T1000 (cell line): ENCODE results near the gene SLC25A41.
"Not testable (repeated sequence)": the region's sequence is repeated elsewhere in the genome, so short reads cannot be mapped to it uniquely, and the experiment has no call there.

Source experiments
- DNase-seq: peaks from one replicate; lab custom pipeline; 2025; ENCODE audit warnings: mixed read lengths; lab: John Stamatoyannopoulos, UW

Gene SLC25A41

DNA sequence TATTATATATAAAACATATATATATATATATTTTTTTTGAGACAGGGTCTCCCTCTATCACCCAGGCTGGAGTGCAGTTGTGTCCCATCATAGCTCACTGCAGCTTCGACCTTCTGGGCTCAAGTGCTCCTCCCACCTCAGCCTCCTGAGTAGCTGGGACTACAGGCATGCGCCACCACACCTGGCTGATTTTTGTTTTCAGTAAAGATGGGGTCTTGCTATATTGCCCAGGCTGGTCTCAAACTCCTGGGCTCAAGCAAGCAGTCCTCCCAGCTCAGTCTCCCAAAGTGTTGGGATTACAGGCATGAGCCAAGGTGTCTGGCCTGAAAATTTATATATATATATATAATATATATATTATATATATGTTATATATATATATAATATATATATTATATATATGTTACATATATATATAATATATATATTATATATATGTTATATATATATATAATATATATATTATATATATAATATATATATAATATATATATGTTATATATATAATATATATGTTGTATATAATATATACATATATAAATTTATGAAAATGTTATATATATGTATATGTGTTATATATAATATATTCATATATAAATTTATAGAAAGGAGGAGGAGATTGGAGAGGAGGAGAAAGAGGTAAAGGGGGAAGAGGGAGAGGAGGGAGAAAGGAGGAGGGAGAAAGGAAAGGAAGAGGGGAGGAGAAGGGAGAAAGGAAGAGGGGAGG is 4.7 kb downstream of the SLC25A41 start:
- DNase-seq, result not testable (repeated sequence)

DNA sequence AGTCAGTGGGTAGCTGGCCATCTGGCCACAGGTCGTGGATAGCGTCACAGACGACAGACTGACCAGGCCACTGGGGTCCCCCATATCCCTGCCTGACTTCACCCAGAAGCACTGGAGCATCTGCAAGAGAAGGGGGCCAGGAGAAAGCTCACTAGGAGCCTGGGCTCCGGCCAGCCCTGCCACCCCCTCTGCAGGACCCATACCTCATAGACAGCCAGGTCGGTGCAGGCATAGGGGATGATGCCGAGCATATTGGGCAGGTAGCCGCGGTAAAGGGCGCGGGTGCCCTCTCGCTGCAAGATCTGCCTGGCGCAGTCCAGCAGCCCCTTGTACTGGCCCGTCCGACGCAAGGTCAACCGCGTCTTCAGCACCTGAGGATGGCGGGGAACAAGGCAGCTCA is 6.4 kb downstream of the SLC25A41 start:
- no peak for DNase-seq

DNA sequence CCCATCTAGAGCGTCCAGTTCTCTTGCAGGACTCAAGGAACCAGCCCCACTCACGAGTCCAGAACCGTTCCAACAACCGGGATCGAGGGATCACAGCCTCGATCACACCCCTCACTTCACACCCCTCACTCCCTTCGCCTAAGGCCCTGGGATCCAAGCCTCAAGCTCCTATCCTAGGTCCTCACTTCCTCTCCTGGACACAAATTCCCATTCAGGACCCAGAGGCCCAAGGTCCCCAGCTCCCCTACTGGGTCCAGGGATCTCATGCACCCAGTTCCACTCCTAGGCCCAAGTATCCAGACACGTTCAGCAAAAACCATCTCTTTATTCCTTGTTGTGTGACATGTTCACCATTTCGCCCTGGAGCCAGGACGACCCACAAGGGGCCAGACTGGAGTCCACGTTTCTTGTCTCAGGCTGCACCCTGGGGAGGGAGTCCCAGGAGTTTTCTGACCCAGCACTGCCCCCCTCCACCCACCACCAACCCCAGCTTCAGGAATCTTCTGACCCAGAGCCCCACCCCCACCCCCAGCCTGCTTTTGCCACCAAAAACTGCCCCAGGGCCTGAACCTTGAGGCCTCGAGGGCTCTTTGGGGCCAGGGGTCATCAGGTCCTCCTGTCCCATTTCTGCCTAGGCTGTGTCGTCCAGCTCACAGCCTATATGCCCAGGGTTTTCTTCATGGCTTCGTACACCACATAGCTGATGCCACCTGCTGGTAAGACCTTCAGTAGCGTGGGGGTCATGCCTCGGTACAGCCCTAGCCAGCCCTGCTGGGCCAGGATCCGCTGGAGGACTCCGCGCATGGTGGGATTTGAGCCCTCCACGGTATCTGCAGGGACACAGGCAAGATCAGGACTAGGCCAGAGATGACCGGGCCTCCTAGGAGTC is 7.6 kb downstream of the SLC25A41 start:
- no peak for DNase-seq

DNA sequence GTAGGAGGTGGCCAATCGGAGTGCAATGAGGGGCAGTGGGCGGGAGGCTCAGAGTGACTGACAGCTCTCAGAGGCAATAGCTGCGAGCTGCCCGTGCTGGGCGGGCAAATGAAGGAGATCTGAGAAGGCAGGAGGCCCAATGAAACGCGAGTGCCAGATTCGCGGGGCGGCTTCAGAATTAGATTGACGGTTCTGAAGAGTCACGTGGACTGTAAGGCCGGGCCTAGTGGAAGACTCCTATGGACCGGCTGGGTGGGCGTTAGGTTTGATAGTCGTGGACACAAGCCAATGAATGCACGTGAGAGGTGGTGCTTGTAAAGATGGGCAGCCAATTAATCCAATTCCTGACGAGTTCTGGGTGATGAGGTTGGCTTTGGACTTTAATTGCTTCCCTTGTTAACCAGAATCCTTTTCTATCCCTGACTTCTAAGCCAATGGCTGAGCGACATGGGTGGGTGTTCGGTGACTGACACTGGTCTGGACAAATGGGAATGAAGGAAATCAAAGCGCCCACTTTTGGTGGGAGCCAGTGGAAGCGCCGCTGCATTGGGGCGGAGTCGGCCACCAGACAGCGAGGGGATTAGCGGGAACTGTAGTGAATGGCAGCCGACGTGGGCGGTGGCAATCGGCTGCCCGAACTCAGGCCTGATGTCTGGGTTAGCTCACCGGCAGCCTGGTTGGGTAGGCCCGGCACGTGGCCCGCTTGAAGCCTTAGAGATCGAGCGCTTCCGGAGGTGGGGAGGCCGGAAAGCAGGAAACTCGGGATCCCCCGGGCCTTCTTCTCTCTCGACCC is 8.4 kb downstream of the SLC25A41 start:
- peak; percentile 98 for DNase-seq

DNA sequence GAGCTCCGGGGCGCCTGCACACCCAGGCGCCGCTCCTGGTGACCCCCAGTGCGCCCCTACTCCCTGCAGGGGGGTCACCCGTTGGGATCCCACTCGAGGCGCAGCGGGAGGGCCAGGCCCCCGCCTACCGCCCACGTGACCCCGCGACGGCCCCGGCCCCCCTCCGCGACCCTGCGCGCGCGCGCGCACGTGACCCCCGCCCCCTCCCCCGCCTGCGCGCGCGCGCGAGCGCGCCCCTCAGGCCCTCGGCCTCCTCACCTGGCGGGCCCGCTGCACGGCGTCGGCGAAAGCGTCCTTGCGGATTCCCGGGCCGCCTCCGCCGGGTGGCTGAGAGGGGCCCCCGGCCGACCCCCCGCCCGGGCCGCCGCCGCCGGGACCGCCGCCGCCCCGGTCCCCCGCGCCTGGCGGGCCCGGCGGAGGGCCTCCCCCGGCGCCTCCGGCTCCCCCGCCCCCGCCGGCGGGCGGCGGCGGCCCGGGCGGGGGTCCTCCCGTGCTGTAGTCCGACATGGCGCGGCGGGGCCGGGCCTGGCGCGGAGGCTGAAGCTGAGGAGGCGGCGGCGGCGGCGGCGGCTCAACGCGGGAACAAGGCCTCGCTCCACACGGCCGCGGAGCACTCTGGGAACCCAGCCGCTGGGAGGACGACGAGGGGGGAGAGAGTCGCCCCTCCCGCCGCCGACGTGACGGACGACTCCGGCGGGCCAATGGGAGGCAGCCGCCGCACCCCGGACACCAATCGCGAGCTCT is 9.2 kb downstream of the SLC25A41 start, which contains the start of gene KHSRP:
TSS of gene KHSRP (minus strand) at position 617 of the 744 bp plus-strand sequence. CDS start at position 507, 110 bp downstream.
- no peak for DNase-seq

DNA sequence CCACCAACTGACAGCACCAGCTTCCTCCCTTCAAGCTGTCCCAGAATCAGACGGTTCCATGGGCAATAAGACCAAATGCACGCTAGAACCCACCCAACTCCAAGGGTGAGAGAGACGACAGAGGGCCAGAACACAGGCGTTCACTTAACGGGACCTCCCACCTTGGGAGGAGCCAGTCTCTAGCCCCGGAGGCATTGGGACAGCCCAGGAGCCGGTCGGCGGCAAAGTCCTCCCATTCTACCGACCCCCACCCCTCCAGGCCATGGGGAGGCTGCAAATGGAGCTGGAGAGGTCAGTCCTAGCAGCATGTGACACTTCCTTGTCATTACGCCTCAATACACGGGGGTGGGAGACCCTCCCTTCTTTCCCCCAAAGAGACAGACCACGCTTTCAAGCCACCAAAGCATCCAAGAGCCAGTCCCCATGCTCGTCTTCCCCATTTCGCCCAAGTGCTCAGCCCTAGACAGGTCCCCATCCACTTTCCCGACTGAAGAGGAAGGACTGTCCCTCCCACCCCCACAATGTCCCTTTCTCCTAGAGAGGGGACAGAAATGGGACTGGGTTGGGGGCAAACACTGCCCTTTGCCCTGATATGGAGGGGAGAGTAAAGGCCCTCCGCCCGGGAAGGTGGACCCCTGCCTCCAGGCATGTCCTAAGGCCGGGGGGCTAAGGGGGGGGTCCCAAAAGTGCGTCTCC is 9.9 kb downstream of the SLC25A41 start:
- DNase-seq, result no peak

DNA sequence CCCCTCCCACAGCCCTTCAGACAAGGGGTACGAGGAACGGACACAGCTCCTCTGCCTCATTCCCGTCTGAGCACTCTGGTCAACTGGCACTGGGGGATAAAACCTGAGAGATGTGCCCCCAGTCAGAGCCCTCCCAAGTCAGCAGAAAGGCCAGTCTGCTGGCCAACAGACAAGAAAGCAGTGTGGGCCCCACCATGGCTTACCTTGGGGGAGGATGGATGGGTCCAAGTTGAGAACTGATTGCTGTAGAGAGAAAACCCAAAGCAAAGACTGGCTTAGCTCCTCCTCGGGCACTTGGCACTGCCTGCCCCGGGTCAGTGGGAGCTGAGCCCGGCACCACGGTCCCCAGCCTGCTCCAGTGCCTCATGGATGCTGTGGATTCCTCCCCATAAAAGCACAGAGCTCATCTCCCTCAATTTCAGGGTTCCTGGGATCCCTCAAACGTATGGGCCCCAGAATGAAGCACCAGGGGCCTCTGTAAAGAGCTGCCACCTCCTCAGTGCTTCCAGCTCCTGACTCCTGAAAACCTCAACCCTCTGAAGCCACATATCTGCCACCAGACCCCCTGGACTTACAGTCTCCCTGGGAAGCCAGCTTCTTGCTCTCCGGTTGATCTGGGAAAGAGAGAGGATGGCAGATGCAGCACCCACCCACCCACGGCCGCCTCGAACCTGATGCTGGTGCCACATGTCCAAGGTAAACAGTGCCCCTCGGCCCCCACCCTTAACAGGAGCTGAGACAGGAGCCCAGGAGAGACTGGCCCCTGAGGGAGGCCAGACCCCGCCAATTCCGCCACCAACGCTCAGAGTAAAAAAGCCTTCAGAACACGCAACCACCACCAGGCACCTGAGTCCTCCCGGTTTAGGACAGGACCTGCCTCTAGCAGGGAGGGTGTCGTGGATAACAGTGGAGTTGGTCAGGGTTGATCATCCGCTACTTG is 12.2 kb downstream of the SLC25A41 start:
- DNase-seq, result no peak

DNA sequence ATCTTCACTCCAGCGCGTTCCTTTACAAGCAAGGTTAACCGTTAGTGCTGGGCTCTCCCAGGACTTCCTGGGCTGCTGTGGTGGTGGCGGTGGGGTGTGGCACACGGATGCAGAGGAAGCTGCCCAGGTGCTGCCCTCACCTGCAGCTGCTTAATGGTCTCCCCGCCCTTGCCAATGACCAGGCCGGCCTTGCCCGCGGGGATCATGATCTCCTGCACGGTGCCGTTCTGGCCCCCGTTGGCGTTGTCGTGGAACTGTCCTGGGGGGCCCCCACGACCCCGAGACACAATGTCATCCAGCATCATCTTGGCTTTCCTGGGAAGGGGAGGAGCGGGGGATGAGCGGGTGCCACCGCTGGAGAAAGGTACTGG is 15.0 kb downstream of the SLC25A41 start:
- no peak for DNase-seq

DNA sequence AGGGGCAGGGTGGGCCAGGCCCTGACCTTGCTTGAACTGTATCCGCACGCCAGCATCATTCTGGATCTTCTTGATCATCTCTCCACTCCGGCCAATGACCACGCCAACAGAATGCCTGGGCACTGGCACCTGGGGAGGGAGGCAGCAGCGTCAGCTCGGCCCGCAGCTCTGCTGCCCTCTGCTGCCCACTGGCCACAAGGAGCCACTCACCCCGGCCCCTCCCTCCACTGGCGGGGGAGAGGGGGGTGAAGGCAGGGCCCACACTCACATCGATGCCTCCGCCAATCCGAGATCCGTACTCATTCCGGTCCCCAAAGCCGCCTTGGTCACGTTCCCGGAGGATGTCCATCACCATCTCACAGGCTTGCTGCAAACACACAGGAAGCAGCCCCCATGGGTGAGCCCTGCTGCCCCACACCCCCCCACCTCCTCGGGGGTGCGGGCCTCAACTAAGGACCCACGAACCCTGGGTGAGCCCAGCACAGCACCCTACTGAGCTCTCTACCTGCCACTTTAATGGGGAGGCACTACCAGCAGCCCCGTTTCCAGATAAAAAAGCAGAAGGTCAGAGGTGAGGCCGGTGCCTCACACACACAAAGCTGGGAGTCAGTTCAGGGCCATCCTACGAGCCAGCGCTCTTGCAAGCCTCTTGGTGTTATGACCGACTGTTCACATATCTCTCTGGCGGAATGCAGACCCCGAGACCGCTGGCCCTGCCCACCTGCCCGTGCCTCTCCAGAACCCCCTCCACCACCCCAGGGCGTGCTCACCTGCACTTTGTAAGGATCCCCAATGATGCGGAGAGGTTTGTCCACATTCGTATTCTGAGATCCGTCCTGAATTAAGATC is 15.6 kb downstream of the SLC25A41 start:
- no peak for DNase-seq

DNA sequence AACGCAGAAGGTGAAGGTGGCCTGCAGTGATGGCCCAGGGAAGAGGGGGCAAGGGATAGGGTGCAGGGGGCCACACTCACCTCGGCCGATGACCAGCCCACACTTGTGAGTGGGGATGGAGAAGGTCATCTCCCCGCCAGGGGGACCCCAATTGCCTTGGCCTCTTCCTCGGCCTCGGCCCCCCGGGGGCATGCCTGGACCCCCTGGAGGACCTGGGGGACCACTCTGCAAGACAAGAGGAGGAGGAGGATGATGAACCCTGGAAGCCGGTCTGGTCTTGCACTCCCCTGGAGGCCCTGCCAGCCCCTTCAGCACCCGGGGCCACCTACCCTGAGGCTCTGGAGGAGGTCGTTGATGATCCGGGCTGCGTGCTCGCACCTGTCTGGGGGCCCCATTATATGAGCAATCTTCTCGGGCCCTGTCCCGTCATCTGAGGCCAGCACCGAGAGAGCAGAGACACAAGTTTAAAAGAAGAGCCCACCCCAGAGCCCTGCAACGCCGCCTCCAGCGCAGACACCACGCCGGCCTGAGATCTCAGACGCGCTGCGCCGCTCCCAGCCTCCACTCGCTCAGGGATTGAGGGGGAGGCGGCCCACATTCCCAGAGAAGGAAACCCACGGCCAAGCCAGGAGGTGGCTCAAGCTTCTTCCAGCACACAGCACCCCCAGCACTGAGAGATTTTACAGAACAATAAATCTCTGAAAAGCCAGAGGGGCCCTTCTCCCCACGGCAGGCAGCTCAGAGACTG is 16.7 kb downstream of the SLC25A41 start:
- DNase-seq, result no peak

DNA sequence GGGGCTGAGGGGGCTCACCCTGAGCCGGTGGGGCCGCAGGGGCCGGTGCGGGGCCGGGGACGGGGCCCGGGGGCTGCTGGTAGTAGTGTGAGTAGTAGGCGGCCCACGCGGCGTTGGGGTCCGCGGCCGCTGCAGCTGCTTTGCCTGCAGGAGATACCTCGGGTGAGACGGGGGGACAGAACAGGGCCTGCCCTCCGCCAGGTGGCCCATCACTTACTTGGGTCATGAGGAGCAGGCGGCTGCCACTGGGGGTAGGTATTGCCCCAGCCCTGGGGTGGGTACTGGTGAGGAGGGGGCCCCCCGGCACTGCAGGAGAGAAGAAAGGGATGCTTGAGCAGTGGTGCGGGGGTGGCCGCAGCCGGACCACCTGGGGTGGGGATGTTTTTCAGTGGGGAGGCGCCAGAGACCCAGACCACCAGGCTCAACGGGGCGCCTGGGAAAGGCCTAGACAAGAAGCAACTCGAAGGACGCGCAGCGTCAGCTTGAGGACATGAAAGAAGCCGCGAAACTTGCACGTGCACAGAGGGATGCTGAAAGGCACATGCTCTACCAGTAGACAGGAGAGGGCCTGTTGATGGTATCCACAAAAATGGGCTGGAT is 17.9 kb downstream of the SLC25A41 start:
- no peak for DNase-seq

DNA sequence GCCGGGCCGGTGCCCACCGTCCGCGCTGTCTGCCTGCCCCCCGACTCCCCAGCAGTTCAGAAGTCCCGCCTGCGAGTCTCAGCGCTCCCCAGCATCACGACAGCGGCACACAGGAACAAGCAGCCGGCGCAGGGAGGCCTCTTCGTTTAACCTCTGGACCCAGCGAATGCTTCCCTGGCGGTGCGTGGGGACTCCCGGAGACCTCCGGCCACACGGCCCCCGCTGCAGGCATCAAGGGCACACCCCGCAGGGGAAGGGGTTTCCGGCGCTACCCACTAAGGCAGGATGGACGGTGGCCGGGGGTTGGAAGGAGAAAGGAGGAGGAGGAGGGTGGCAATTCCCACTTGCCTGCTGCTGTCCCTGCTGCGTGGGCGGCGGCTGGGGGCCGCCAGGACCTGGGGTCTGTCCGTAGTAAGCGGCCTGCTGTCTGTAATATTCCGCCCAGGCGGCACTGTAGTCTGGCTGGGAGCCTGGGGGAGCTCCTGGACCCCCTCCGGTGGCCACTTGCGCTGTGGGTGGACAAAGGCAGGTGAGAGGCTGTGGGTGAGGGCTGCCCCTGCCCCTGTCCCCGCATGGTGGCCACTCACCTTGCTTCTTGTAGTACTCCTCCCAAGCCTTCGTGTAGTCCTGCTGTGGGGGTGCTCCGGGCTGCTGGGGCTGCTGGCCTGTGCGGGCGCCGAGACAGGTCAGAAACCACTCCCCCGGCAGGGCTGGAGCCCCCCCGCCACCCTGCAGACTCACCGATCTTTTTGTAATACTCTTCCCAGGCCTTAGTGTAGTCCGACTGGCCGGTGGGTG is 18.6 kb downstream of the SLC25A41 start:
- no peak for DNase-seq

DNA sequence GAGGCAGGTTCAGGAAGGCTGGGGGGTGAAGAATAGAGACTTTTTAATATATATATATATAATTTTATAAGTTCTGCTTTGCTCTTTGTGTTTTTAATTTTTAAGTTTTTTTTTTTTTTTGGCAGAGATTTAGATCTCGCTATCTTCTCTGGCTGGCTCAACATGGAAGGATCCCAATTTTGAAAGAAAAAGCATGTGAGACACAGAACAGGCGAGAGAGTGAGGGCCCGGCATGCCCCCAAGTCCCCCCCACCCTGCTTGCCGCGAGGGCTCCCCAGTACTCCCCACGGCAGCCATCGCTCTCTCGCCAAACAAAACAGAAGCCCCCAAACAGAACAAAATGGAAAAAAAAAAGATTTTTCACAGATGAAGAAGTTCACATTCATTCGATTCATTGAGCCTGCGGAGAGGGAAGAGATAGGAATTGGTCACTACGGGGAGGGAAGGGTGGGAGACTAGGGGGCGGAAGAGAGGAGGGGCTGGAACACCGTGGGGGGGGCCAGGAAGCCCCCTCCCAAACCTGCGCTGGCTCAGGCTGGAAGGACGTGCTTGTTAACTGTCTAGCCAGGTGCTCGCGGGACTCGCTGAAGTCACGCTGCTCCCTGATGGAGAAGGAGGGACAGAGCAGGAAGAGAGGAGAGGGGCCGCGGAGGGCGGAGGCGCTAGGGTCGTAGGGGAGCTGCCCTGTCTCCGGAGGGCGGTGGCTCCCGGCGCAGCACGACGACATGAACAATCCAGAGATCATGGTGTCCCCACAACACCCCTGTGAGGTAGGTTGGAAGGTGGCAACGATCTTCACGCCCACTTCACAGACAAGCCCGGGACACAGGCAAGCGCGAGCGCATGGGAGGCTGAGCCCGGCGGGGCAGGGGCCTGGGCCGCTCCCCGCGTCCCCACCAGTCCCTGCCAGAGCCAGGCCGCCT is 19.6 kb downstream of the SLC25A41 start:
- no peak for DNase-seq

DNA sequence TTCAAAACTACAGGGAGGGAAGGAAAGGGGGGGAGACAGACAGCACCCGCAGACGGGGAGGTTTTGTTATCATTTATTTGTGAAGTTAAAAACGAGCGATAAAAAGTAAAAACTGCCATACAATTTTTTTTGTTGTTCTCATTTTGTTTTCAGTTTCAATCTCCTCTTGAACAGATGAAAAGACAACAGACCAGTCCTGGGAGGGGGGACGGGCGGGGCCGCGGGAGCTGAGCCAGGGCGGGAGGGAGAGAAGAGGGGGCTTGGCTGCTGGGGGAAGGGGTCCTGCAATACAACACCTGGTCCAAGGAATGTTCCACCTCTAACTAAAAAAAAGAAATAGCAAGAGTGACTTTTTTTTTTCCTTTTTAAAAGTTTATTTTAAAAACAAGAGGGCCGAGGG is 20.3 kb downstream of the SLC25A41 start:
- DNase-seq, result no peak

DNA sequence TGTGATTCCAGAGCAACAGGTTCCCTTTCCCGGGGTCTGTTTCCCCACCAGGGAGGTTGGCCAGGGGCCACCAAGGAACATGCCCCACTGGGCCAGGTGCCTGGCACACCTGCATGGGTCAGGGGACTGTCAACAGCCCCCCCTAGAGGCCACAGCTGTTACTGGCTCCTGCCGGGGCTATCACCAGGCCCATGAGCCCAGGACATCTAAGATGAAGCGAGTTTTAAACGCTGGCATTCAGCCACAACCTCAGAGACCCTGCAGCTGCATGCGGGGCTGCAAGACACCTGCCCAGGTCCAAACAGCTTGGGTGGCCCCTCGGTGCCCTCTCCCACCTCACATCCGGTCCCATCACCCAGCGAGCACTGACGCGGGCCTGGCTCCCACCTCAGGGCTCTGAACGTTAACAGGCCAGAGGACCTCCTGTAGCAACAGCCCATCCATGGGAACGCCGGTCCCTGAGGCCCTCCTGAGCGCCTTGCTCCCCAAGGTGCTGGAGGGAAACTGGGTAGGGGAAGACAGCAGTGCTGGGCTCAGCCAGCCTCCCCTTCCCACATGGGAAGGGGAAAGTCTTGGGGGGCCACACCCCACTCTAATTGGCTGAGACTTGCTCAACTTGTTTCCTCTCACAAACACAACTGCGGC is 21.0 kb downstream of the SLC25A41 start:
- no peak for DNase-seq
